IMR-90 (cell line): ENCODE data around the gene DPYSL3.

Source experiments
- BHLHE40 ChIP-seq: fragments of 150-350 bp; IDR thresholded peaks from 2 replicates; pipeline ENCODE4 v1.6.1; 2016; ENCODE audit warnings: mild to moderate bottlenecking, low read depth, low read length
- CEBPB ChIP-seq: IDR thresholded peaks from 2 replicates; pipeline ENCODE4 v1.6.1; 2012; ENCODE audit warnings: low read depth, low read length, improper control_type of control experiment
- MAFK ChIP-seq: IDR thresholded peaks from 2 replicates; pipeline ENCODE4 v1.6.1; 2012; ENCODE audit warnings: low read depth, low read length, improper control_type of control experiment
- MAZ ChIP-seq: IDR thresholded peaks from 2 replicates; pipeline ENCODE4 v1.6.1; 2012; ENCODE audit warnings: low read depth, mild to moderate bottlenecking, low read length, improper control_type of control experiment, moderate library complexity, borderline replicate concordance
- MXI1 ChIP-seq: IDR thresholded peaks from 2 replicates; pipeline ENCODE4 v1.6.1; 2012; ENCODE audit warnings: low read depth, mild to moderate bottlenecking, low read length, moderate library complexity, borderline replicate concordance
- NFE2L2 ChIP-seq: fragments of 150-350 bp; IDR thresholded peaks from 2 replicates; pipeline ENCODE4 v1.6.1; 2016; ENCODE audit warnings: low read depth, mild to moderate bottlenecking, low read length
- POLR2A ChIP-seq: IDR thresholded peaks from 2 replicates; pipeline ENCODE4 v1.6.1; 2012; ENCODE audit warnings: mild to moderate bottlenecking, low read depth, low read length
- RAD21 ChIP-seq: IDR thresholded peaks from 2 replicates; pipeline ENCODE4 v1.6.1; 2012; ENCODE audit warnings: low read length, improper control_type of control experiment
- RCOR1 ChIP-seq: IDR thresholded peaks from 2 replicates; pipeline ENCODE4 v1.6.1; 2012; ENCODE audit warnings: mild to moderate bottlenecking, low read length, improper control_type of control experiment; ENCODE audit not compliant: insufficient replicate concordance
- TF ChIP-seq, protein P1 (sequence below): conservative IDR thresholded peaks from 2 replicates; pipeline ENCODE4 v1.5.1; 2012; ENCODE audit warnings: mild to moderate bottlenecking, low read depth, low read length, improper control_type of control experiment
- TF ChIP-seq, protein P2 (sequence below): fragments of 150-350 bp; IDR thresholded peaks from 2 replicates; pipeline ENCODE4 v1.6.1; 2017; ENCODE audit warnings: mild to moderate bottlenecking, antibody characterized with exemption, low read length, low read depth

- TF ChIP-seq RCOR1 (no peak), RAD21 (no peak), POLR2A (no peak), CEBPB (no peak), BHLHE40 (no peak), MAFK (no peak), NFE2L2 (no peak), MXI1 (no peak), MAZ (no peak)
- TF ChIP-seq, protein P1, sequence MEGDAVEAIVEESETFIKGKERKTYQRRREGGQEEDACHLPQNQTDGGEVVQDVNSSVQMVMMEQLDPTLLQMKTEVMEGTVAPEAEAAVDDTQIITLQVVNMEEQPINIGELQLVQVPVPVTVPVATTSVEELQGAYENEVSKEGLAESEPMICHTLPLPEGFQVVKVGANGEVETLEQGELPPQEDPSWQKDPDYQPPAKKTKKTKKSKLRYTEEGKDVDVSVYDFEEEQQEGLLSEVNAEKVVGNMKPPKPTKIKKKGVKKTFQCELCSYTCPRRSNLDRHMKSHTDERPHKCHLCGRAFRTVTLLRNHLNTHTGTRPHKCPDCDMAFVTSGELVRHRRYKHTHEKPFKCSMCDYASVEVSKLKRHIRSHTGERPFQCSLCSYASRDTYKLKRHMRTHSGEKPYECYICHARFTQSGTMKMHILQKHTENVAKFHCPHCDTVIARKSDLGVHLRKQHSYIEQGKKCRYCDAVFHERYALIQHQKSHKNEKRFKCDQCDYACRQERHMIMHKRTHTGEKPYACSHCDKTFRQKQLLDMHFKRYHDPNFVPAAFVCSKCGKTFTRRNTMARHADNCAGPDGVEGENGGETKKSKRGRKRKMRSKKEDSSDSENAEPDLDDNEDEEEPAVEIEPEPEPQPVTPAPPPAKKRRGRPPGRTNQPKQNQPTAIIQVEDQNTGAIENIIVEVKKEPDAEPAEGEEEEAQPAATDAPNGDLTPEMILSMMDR = no peak
- TF ChIP-seq, protein P2, sequence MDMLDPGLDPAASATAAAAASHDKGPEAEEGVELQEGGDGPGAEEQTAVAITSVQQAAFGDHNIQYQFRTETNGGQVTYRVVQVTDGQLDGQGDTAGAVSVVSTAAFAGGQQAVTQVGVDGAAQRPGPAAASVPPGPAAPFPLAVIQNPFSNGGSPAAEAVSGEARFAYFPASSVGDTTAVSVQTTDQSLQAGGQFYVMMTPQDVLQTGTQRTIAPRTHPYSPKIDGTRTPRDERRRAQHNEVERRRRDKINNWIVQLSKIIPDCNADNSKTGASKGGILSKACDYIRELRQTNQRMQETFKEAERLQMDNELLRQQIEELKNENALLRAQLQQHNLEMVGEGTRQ = no peak
Measured at GRCh38 chr5:147532156-147532555, 22.3 kb upstream of the DPYSL3 start.
